ENCODE measurements around the gene TMEM217.

GRCh38 chr6:37177935-37178517, 79.9 kb downstream of the TMEM217 start:
- TF ChIP-seq POLR2A (IDR thresholded peaks at IDR 0.05; ENCODE audit: low read depth, low read length) = no peak
- TF ChIP-seq POU2F2 (IDR thresholded peaks at IDR 0.05; ENCODE audit: low read depth, low read length) = no peak

Data from GM12891 (cell line).